ENCODE data around the gene RGS19. TPM values are rescaled to one million over a fixed set of nuclear protein-coding genes. Genes with fewer than 3 reads are reported as not detected.

Gene RGS19
- total RNA-seq, 1 donor from 2014 or later: 57.5 TPM

DNA sequence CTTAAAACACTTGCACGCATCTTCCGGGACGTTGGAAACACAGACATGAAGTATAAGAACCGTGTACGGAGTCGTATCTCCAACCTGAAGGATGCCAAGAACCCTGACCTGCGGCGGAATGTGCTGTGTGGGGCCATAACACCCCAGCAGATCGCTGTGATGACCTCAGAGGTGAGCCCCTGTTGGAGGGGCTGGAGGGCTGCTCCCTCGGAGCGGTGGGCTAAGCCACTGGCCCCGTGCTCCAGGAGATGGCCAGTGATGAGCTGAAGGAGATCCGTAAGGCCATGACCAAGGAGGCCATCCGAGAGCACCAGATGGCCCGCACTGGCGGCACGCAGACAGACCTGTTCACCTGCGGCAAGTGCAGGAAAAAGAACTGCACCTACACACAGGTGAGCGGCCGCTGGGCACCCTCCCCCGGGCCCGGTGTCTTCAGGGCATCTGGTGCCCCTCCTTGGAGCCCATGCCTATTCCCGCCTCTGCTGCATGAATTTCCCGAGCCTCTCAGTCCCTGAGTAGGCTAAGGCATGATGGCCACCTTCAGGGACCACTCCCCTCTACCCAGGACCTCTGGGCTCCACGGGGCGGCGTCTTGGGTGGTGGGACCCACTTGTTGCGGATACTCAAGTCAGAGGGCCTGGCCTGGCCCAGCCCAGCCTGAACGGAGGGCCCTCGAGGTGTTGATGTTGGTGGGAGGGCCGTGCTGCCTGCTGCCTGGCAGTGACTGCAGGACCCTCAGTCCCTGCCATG lies 8.9 kb downstream of the RGS19 start:
- H3K9me3 ChIP-seq: no peaks in the 10 kb centered on the region

DNA sequence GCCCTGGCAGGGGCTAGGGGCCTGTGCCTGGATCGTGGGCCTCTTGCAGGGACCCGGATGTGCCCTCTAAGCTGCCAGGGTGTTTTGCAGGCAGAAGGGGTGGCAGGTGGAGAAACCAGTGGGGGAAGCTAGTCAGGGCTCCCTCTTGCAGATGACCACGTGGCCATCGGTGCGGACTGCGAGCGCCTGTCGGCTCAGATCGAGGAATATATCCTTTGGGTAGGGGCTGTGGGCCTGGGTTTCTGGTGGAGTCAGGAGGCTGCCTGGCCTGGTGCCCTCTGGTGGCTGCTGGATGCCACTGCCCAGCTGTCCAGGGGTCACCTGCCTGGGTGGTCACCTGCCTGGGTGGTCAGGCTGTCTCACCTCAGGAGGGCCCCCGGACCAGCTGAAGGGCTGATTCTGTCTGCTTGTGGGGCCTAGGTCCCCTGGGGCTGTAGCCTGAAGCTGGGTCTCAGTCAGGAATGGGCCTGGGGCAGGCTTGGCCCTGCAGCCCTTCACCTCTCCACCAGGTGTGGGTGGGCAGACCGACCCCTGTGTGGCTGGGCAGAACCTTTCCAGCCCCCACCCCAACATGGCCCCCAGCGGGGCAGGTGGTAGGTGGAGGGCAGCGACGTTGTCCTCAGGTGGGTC lies 9.6 kb downstream of the RGS19 start:
- ATAC-seq (peak in 1 of 2 donors; percentile 4), DNase-seq (peak; percentile 63)
- Histone ChIP-seq H3K27me3 (ENCODE audit: low read depth) (no peaks in the 10 kb centered on the region), H3K36me3 (peaks cover 30% of the 10 kb centered on the region), H3K9me3 (no peaks in the 10 kb centered on the region), H3K27ac (no peak overlapping the region), H3K4me1 (peaks cover 12% of the 10 kb centered on the region), H3K4me3 (no peak overlapping the region)
- intact Hi-C loops (cut with DNase I): no loop called here
- TF ChIP-seq, protein P1, sequence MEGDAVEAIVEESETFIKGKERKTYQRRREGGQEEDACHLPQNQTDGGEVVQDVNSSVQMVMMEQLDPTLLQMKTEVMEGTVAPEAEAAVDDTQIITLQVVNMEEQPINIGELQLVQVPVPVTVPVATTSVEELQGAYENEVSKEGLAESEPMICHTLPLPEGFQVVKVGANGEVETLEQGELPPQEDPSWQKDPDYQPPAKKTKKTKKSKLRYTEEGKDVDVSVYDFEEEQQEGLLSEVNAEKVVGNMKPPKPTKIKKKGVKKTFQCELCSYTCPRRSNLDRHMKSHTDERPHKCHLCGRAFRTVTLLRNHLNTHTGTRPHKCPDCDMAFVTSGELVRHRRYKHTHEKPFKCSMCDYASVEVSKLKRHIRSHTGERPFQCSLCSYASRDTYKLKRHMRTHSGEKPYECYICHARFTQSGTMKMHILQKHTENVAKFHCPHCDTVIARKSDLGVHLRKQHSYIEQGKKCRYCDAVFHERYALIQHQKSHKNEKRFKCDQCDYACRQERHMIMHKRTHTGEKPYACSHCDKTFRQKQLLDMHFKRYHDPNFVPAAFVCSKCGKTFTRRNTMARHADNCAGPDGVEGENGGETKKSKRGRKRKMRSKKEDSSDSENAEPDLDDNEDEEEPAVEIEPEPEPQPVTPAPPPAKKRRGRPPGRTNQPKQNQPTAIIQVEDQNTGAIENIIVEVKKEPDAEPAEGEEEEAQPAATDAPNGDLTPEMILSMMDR (IDR thresholded peaks at IDR 0.05): peak; percentile 74

More for the DNA sequence above, 8.9 kb downstream of the RGS19 start:
- ATAC-seq (no peak), DNase-seq (peak; percentile 50)
- TF ChIP-seq, protein P1 (IDR thresholded peaks at IDR 0.05): no peak
- intact Hi-C loops (cut with DNase I): no loop called here
- no peak overlapping the region for H3K4me3 ChIP-seq
- H3K27ac ChIP-seq: no peak overlapping the region
- H3K27me3 ChIP-seq (ENCODE audit: low read depth): no peaks in the 10 kb centered on the region
- peaks cover 12% of the 10 kb centered on the region for H3K4me1 ChIP-seq
- H3K36me3 ChIP-seq: peaks cover 37% of the 10 kb centered on the region

DNA sequence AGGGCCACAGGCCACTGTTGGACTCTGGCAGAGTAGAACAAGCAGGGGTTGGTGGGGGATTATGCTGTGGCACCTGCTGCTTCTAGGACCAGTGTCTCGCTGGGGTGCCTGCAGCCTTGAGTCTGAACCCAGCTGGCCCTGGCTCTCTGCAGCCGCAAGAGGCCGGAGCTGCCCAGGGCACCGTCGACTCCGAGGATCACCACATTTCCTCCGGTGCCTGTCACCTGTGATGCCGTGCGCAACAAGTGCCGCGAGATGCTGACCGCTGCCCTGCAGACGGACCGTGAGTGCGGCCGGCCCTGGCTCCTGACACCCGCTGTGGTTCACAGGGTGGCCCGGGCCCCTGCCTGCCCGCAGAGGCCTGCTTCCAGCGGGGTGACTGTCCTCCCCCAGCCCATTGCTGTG lies 10.1 kb downstream of the RGS19 start:
- H3K27me3 ChIP-seq (ENCODE audit: low read depth): no peaks in the 10 kb centered on the region
- H3K36me3 ChIP-seq: peaks cover 25% of the 10 kb centered on the region
- H3K4me3 ChIP-seq: no peak overlapping the region
- intact Hi-C loops (cut with DNase I): no loop called here
- H3K27ac ChIP-seq: no peak overlapping the region
- H3K9me3 ChIP-seq: no peaks in the 10 kb centered on the region
- TF ChIP-seq, protein P1 (IDR thresholded peaks at IDR 0.05): no peak
- H3K4me1 ChIP-seq: peaks cover 17% of the 10 kb centered on the region
- DNase-seq: no peak
- no peak for ATAC-seq

DNA sequence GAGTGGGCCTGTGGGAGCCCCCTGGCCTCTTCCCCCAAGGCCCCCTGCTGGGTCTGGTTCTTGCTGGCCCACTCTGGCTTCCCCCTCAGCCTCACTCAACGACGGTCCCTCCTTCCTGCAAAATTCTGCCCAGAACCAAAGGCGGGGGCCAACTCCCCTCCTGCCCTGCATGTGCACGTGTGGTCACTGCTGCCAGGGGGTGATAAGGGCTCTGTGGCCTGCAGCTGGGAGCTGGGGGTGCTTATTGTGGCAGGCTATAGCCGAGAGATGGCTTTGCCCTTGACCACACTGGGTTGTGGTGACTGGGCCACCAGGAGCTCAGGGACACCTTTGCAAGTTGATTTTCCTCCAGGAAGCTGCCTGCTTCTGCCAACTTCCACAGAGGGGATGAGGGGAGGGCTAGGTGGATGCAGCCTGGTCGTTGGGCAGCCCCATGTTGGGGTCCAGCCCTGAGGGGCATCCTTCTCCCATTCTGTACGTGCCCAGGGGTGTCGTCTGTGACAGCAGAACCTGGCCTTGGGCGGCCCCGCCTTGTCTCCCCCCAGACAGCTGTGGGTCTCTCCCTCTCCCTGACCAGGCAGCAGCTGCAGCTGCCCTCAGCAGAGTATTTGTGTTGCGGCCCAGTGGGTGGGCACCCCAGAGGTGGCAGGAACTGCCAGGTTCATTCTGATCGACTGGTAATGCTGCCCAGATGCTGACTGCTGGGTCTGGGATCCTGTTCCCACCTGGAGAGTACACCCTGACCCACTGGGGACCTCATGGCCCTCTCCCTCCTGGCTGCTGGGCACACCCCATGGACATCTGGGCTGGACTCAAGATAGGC lies 10.7 kb downstream of the RGS19 start:
- TF ChIP-seq, protein P1 (IDR thresholded peaks at IDR 0.05): no peak
- ATAC-seq: no peak
- Histone ChIP-seq H3K27me3 (ENCODE audit: low read depth) (no peaks in the 10 kb centered on the region), H3K4me1 (peaks cover 23% of the 10 kb centered on the region), H3K9me3 (no peaks in the 10 kb centered on the region), H3K4me3 (no peak overlapping the region), H3K36me3 (peaks cover 19% of the 10 kb centered on the region), H3K27ac (no peak overlapping the region)
- intact Hi-C loops (cut with DNase I): no loop called here
- DNase-seq: no peak

DNA sequence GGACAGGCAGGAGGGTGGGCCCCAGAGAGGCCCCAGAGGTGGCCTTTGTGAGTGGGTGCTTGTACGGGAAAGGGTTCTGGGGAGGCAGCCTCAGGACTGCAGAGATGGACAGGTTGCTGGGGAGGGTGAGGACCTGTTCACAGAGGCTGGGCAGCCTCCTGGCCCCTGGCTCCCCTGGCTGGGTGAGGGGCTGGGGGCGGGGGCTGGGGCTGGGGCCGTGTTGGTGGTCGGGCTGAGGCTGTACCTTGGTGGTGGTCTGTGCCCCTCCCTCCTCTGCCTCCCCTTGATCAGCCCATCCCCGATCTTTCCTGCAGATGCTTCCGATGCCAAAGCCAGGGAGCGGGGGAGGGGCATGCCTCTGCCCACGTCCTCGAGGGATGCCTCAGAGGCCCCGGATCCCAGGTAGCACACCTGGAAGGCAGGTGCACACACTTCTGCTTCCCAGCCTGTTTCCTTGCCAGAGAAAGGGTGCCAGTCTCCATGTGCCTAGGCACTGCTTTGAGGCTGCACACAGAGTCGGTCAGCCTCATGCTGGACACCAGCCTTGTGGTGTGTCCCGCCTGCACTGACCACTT lies 11.5 kb downstream of the RGS19 start:
- Histone ChIP-seq H3K27ac (no peak overlapping the region), H3K9me3 (no peaks in the 10 kb centered on the region), H3K4me1 (peaks cover 25% of the 10 kb centered on the region), H3K4me3 (no peak overlapping the region), H3K36me3 (peaks cover 11% of the 10 kb centered on the region), H3K27me3 (ENCODE audit: low read depth) (no peaks in the 10 kb centered on the region)
- TF ChIP-seq, protein P1 (IDR thresholded peaks at IDR 0.05): no peak
- intact Hi-C loops (cut with DNase I): no loop called here
- DNase-seq: no peak
- ATAC-seq: no peak

Measured in lower lobe of right lung (tissue), 2 donors.